KOPT-K1 (cell line): ENCODE measurements around the gene CLIC4.
"Not testable (repeated sequence)": the region's sequence is repeated elsewhere in the genome, so short reads cannot be mapped to it uniquely, and the experiment has no call there.

Experiments
- H3K27ac ChIP-seq: fragments of 200-600 bp; sonication (generic); 2 replicates; pipeline ENCODE4 v1.5.1; 2016; ENCODE audit warnings: antibody characterized with exemption, mild to moderate bottlenecking, low read depth, low read length; ENCODE audit not compliant: poor library complexity, severe bottlenecking
- H3K36me3 ChIP-seq: fragments of 200-600 bp; sonication (generic); 2 replicates; pipeline ENCODE4 v1.5.1; 2017; ENCODE audit warnings: antibody characterized with exemption, mild to moderate bottlenecking, low read length, moderate library complexity; ENCODE audit not compliant: insufficient read depth
- H3K9me3 ChIP-seq: fragments of 200-600 bp; sonication (generic); 2 replicates; pipeline ENCODE4 v1.5.1; 2017; ENCODE audit warnings: antibody characterized with exemption, low read length, mild to moderate bottlenecking; ENCODE audit not compliant: insufficient read depth, poor library complexity, severe bottlenecking

The CLIC4 gene

DNA sequence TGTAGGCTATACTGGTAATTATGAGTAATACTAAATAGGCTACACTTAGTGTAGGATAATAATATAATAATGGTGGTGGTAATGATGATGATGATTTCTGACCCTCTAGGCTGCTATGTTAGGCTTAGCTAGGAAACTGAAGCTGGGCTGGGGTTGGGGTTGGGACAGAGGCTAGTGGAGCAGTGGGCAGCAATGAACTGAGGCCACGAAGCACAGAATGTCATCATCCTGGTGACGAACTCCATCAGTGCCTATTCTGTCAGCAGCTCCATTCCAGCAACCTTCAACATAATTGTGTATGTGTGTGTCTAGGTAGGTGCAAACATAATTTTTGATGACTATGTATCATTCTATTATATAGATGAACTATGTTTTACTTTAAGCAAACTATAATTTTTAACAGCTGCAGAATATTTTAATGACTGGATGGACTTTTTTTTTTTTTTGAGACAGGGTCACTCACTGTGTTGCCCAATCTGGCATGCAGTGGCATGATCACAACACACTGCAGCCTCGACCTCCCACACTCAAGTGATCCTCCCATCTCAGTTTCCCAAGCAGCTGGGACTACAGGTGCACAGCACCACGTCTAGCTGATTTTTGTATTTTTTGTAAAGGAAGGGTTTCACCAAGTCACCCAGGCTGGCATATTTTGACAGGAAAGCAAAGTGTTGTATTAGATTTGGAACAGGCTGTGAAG is 12.9 kb upstream of the CLIC4 start:
- Histone ChIP-seq H3K9me3 (no peaks in the 10 kb centered on the region), H3K27ac (no peak overlapping the region), H3K36me3 (no peaks in the 10 kb centered on the region)

GRCh38 chr1:24733342-24733741 is 11.9 kb upstream of the CLIC4 start:
- not testable (repeated sequence) for H3K9me3 ChIP-seq, H3K27ac ChIP-seq, H3K36me3 ChIP-seq

- Histone ChIP-seq H3K27ac (no peak overlapping the region), H3K9me3 (no peaks in the 10 kb centered on the region), H3K36me3 (no peaks in the 10 kb centered on the region)
Measured at GRCh38 chr1:24735156-24735508, 10.1 kb upstream of the CLIC4 start.

GRCh38 chr1:24735509-24736375 is 9.5 kb upstream of the CLIC4 start:
- H3K27ac ChIP-seq, result no peak overlapping the region
- H3K36me3 ChIP-seq, result no peaks in the 10 kb centered on the region
- H3K9me3 ChIP-seq, result no peaks in the 10 kb centered on the region

- H3K36me3 ChIP-seq, result no peaks in the 10 kb centered on the region
- H3K27ac ChIP-seq, result no peak overlapping the region
Measured at GRCh38 chr1:24737368-24738117, 7.7 kb upstream of the CLIC4 start.

GRCh38 chr1:24739241-24739640 is 6.0 kb upstream of the CLIC4 start:
- H3K27ac ChIP-seq, result no peak overlapping the region
- H3K36me3 ChIP-seq, result no peaks in the 10 kb centered on the region
- H3K9me3 ChIP-seq, result no peaks in the 10 kb centered on the region

More at GRCh38 chr1:24737368-24738117, 7.7 kb upstream of the CLIC4 start:
- H3K9me3 ChIP-seq, result no peaks in the 10 kb centered on the region

- Histone ChIP-seq H3K9me3 (no peaks in the 10 kb centered on the region), H3K27ac (peak overlapping the region; percentile 10), H3K36me3 (no peaks in the 10 kb centered on the region)
Measured at GRCh38 chr1:24742090-24742938, 2.9 kb upstream of the CLIC4 start.

- H3K27ac ChIP-seq, result no peak overlapping the region
- no peaks in the 10 kb centered on the region for H3K36me3 ChIP-seq
Measured at GRCh38 chr1:24743404-24744211, 1.6 kb upstream of the CLIC4 start.

GRCh38 chr1:24745711-24746413 is 615 bp downstream of the CLIC4 start:
- no peaks in the 10 kb centered on the region for H3K36me3 ChIP-seq
- no peaks in the 10 kb centered on the region for H3K9me3 ChIP-seq
- peak overlapping the region; percentile 67 for H3K27ac ChIP-seq

More at GRCh38 chr1:24743404-24744211, 1.6 kb upstream of the CLIC4 start:
- H3K9me3 ChIP-seq, result no peaks in the 10 kb centered on the region

DNA sequence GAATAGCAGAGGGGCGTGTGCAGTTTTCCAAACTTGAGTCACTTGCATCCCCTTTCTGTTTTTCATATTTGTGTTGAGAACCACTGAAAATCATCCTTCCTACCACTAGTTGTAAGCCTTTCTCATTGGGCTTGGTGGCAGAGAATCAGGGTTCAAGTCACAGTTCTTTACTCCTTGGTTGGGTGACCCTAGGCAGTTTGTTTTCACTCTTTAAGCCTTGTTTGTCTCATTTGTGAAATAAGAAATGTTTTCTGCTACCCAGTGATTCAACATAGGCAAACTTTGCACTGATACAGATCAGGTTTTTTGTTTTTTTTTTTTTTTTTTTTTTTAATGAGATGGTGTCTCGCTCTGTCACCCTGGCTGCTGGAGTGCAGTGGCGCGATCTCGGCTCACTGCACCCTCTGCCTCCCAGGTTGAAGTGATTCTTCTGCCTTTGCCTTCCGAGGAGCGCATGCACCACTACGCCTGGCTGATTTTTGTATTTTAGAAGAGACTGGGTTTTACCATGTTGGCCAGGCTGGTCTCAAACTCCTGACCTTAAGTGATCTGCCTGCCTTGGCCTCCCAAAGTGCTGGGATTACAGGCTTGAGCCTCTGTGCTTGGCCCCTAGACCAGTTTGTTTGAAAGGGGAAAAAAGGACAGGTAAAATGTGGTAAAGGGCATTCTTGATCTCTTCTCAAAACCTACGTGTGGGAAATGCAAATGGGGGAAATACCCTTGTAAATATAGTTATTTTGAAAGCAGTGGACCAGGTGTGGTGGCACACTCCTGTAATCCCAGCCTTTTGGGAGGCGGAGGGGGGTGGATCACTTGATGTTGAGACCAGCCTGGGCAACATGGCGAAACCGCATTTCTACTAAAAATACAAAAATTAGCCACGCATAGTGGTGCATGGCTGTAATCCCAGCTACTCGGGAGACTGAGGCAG is 3.2 kb downstream of the CLIC4 start:
- H3K36me3 ChIP-seq, result no peaks in the 10 kb centered on the region
- H3K27ac ChIP-seq, result no peak overlapping the region

GRCh38 chr1:24749252-24749651 is 4.0 kb downstream of the CLIC4 start:
- H3K36me3 ChIP-seq, result no peaks in the 10 kb centered on the region
- no peak overlapping the region for H3K27ac ChIP-seq
- no peaks in the 10 kb centered on the region for H3K9me3 ChIP-seq

More for the DNA sequence above, 3.2 kb downstream of the CLIC4 start:
- no peaks in the 10 kb centered on the region for H3K9me3 ChIP-seq

GRCh38 chr1:24749886-24750285 is 4.6 kb downstream of the CLIC4 start:
- Histone ChIP-seq H3K27ac (no peak overlapping the region), H3K36me3 (no peaks in the 10 kb centered on the region), H3K9me3 (no peaks in the 10 kb centered on the region)
